IMR-90 (cell line): Measurements from ENCODE around the gene EXOC8. TPM values are rescaled to one million over a fixed set of nuclear protein-coding genes. Genes with fewer than 3 reads are reported as not detected.

ENCODE experiments used
- ATAC-seq: fragments of 200-7000 bp; cut with Tn5 transposase; 2 replicates; pipeline ENCODE4 v1.9.1; 2020; ENCODE audit warnings: low read depth, mild to moderate bottlenecking, moderate library complexity
- BruUV-seq: library from RNA; stranded (reverse); fragments of 400-500 nt; replicated peaks from 2 replicates; lab custom pipeline; 2021; lab: Mats Ljungman, UMichigan
- CTCF ChIA-PET: fragments of 300-600 bp; formaldehyde crosslinking; extraction: SDS; loops from one replicate; lab custom pipeline; 2021; ENCODE audit warnings: antibody characterized with exemption; lab: Yijun Ruan, JAX
- POLR2A ChIA-PET: fragments of 300-600 bp; sonication (Branson Sonifier 250); formaldehyde crosslinking; loops from one replicate; lab custom pipeline; 2022; ENCODE audit warnings: antibody characterized with exemption; ENCODE audit not compliant: unreplicated experiment; lab: Charles Lee
- DNase-seq: peaks from one replicate; pipeline ENCODE4 v3.0.0; 2013
- H2AFZ ChIP-seq: replicated peaks from 2 replicates; pipeline ENCODE3; 2013; ENCODE audit warnings: low read length, mild to moderate bottlenecking; ENCODE audit not compliant: poor library complexity
- H2AK5ac ChIP-seq: 2 replicates; pipeline ENCODE4 v1.6.1; 2013; ENCODE audit warnings: low read depth, low read length, inconsistent platforms
- H2AK9ac ChIP-seq: replicated peaks from 2 replicates; pipeline ENCODE3; 2013; ENCODE audit warnings: mild to moderate bottlenecking, low read depth, low read length, moderate library complexity; ENCODE audit not compliant: poor library complexity
- H2BK120ac ChIP-seq: 2 replicates; pipeline ENCODE4 v1.6.1; 2013; ENCODE audit warnings: low read depth, low read length, inconsistent platforms
- H2BK15ac ChIP-seq: 3 replicates; pipeline ENCODE4 v1.6.1; 2013; ENCODE audit warnings: low read depth, low read length, inconsistent platforms
- H2BK20ac ChIP-seq: 2 replicates; pipeline ENCODE4 v1.6.1; 2013; ENCODE audit warnings: low read depth, mild to moderate bottlenecking, inconsistent platforms, low read length, moderate library complexity
- H2BK5ac ChIP-seq: 2 replicates; pipeline ENCODE4 v1.6.1; 2013; ENCODE audit warnings: mild to moderate bottlenecking, low read depth, low read length, inconsistent platforms; ENCODE audit not compliant: poor library complexity, severe bottlenecking
- H3K14ac ChIP-seq: replicated peaks from 2 replicates; pipeline ENCODE4 v1.6.1; 2013; ENCODE audit warnings: low read depth, low read length, inconsistent platforms
- H3K18ac ChIP-seq: 2 replicates; pipeline ENCODE4 v1.6.1; 2013; ENCODE audit warnings: low read depth, low read length, control low read depth
- H3K23ac ChIP-seq: 2 replicates; pipeline ENCODE4 v1.6.1; 2013; ENCODE audit warnings: low read depth, low read length, inconsistent platforms
- H3K27ac ChIP-seq: 2 replicates; pipeline ENCODE4 v1.5.1; 2013; ENCODE audit warnings: mild to moderate bottlenecking, control low read depth, low read length; ENCODE audit not compliant: insufficient read depth
- H3K27me3 ChIP-seq: 2 replicates; pipeline ENCODE4 v1.6.1; 2013; ENCODE audit warnings: low read length; ENCODE audit not compliant: control insufficient read depth, insufficient read depth
- H3K36me3 ChIP-seq: 2 replicates; pipeline ENCODE4 v1.6.1; 2013; ENCODE audit warnings: low read length, mixed read lengths; ENCODE audit not compliant: control insufficient read depth, insufficient read depth
- H3K4ac ChIP-seq: 2 replicates; pipeline ENCODE4 v1.6.1; 2013; ENCODE audit warnings: low read depth, low read length, inconsistent platforms
- H3K4me1 ChIP-seq: 2 replicates; pipeline ENCODE4 v1.6.1; 2013; ENCODE audit warnings: low read length, mixed read lengths; ENCODE audit not compliant: control insufficient read depth, insufficient read depth
- H3K4me2 ChIP-seq: 2 replicates; pipeline ENCODE4 v1.6.1; 2013; ENCODE audit warnings: low read depth, mild to moderate bottlenecking, control low read depth, low read length, moderate library complexity
- H3K4me3 ChIP-seq: 2 replicates; pipeline ENCODE4 v1.5.1; 2013; ENCODE audit warnings: low read depth, mild to moderate bottlenecking, control low read depth, low read length, moderate library complexity; ENCODE audit not compliant: insufficient read depth
- H3K56ac ChIP-seq: 2 replicates; pipeline ENCODE4 v1.6.1; 2013; ENCODE audit warnings: low read length, inconsistent platforms; ENCODE audit not compliant: insufficient read depth; ENCODE audit errors: extremely low read depth
- H3K79me1 ChIP-seq, 2 experiments: 2 replicates each; pipeline ENCODE4 v1.6.1; 2013; ENCODE audit warnings: low read length in 2 of 2, inconsistent platforms in 1 of 2, low read depth in 1 of 2
- H3K9ac ChIP-seq: 2 replicates; pipeline ENCODE4 v1.6.1; 2013; ENCODE audit warnings: low read depth, low read length, control low read depth
- H3K9me1 ChIP-seq: 2 replicates; pipeline ENCODE4 v1.6.1; 2013; ENCODE audit warnings: low read length, inconsistent platforms; ENCODE audit not compliant: insufficient read depth
- H3K9me3 ChIP-seq: 2 replicates; pipeline ENCODE4 v1.6.1; 2013; ENCODE audit warnings: low read length; ENCODE audit not compliant: control insufficient read depth, insufficient read depth
- H4K20me1 ChIP-seq: 2 replicates; pipeline ENCODE4 v1.6.1; 2013; ENCODE audit warnings: low read length, inconsistent platforms; ENCODE audit not compliant: insufficient read depth
- H4K5ac ChIP-seq: 2 replicates; pipeline ENCODE4 v1.6.1; 2013; ENCODE audit warnings: mild to moderate bottlenecking, low read depth, low read length, control low read depth
- H4K8ac ChIP-seq, 2 experiments: 2 replicates each; pipeline ENCODE4 v1.6.1; 2013; ENCODE audit warnings: low read depth in 2 of 2, low read length in 2 of 2, control low read depth in 1 of 2, inconsistent platforms in 1 of 2
- H4K91ac ChIP-seq: 2 replicates; pipeline ENCODE4 v1.6.1; 2013; ENCODE audit warnings: low read depth, low read length, inconsistent platforms; ENCODE audit not compliant: insufficient read depth
- BHLHE40 ChIP-seq: fragments of 150-350 bp; IDR thresholded peaks from 2 replicates; pipeline ENCODE4 v1.6.1; 2016; ENCODE audit warnings: mild to moderate bottlenecking, low read depth, low read length
- CEBPB ChIP-seq: IDR thresholded peaks from 2 replicates; pipeline ENCODE4 v1.6.1; 2012; ENCODE audit warnings: low read depth, low read length, improper control_type of control experiment
- CTCF ChIP-seq: conservative IDR thresholded peaks from 2 replicates; pipeline ENCODE4 v1.5.1; 2012; ENCODE audit warnings: mild to moderate bottlenecking, low read depth, low read length, improper control_type of control experiment
- ELK1 ChIP-seq: fragments of 150-350 bp; IDR thresholded peaks from 2 replicates; pipeline ENCODE4 v1.6.1; 2016; ENCODE audit warnings: low read depth, mild to moderate bottlenecking, low read length, moderate library complexity, borderline replicate concordance
- FOS ChIP-seq: fragments of 150-350 bp; IDR thresholded peaks from 2 replicates; pipeline ENCODE4 v1.6.1; 2016; ENCODE audit warnings: low read depth, low read length
- MAZ ChIP-seq: IDR thresholded peaks from 2 replicates; pipeline ENCODE4 v1.6.1; 2012; ENCODE audit warnings: low read depth, mild to moderate bottlenecking, low read length, improper control_type of control experiment, moderate library complexity, borderline replicate concordance
- MXI1 ChIP-seq: IDR thresholded peaks from 2 replicates; pipeline ENCODE4 v1.6.1; 2012; ENCODE audit warnings: low read depth, mild to moderate bottlenecking, low read length, moderate library complexity, borderline replicate concordance
- POLR2A ChIP-seq: IDR thresholded peaks from 2 replicates; pipeline ENCODE4 v1.6.1; 2012; ENCODE audit warnings: mild to moderate bottlenecking, low read depth, low read length
- RAD21 ChIP-seq: IDR thresholded peaks from 2 replicates; pipeline ENCODE4 v1.6.1; 2012; ENCODE audit warnings: low read length, improper control_type of control experiment
- RCOR1 ChIP-seq: IDR thresholded peaks from 2 replicates; pipeline ENCODE4 v1.6.1; 2012; ENCODE audit warnings: mild to moderate bottlenecking, low read length, improper control_type of control experiment; ENCODE audit not compliant: insufficient replicate concordance
- RFX5 ChIP-seq: IDR thresholded peaks from 2 replicates; pipeline ENCODE4 v1.8.0; 2012; ENCODE audit warnings: low read depth, mild to moderate bottlenecking, low read length, moderate library complexity
- SMC3 ChIP-seq: fragments of 150-350 bp; IDR thresholded peaks from 2 replicates; pipeline ENCODE4 v1.6.1; 2016; ENCODE audit warnings: low read depth, mild to moderate bottlenecking, antibody characterized with exemption, low read length, moderate library complexity
- USF2 ChIP-seq: fragments of 150-350 bp; IDR thresholded peaks from 2 replicates; pipeline ENCODE4 v1.6.1; 2017; ENCODE audit warnings: mild to moderate bottlenecking, antibody characterized with exemption, low read length, low read depth
- dilution Hi-C: fragments of 300-500 bp; cut with HindIII; formaldehyde crosslinking; loops from one replicate; pipeline ENCODE4 v1.14.3; 2018; ENCODE audit warnings: low sequenced_read_pairs; ENCODE audit not compliant: unreplicated experiment
- in situ Hi-C: fragments of 300-500 bp; cut with MboI; formaldehyde crosslinking; loops from 3 replicates; pipeline ENCODE4 v1.14.3; 2019; ENCODE audit warnings: low sequenced_read_pairs, inconsistent platforms, mixed read lengths
- intact Hi-C: fragments of 100-400 bp; cut with micrococcal nuclease; formaldehyde crosslinking; loops from 2 replicates; pipeline ENCODE4 v1.10.0; 2022
- polyA plus RNA-seq, 3 experiments: library from polyadenylated mRNA; depleted of rRNA; stranded (reverse); fragments of >200 nt; gene quantifications; 2 replicates each; pipeline ENCODE4 v1.2.3, GENCODE V29; 2012; ENCODE audit warnings: low replicate concordance in 1 of 3
- total RNA-seq: library from RNA; depleted of rRNA; stranded (reverse); fragments of >200 nt; gene quantifications from 2 replicates; pipeline ENCODE4 v1.2.3, GENCODE V29; 2012

Gene EXOC8
- total and polyA plus RNA-seq, 2 of the 4 experiments (the other 2 are of a cell fraction) = 2.6 to 11.5 TPM

GRCh38 chr1:231386466-231386865, 48.8 kb upstream of the EXOC8 start:
- Histone ChIP-seq H3K36me3 (no peaks in the 10 kb centered on the region), H3K9me1 (peaks cover 18% of the 10 kb centered on the region), H3K4me2 (no peak overlapping the region), H3K14ac (no peak overlapping the region), H3K4ac (no peak overlapping the region), H3K27me3 (no peaks in the 10 kb centered on the region), H2AFZ (no peak overlapping the region), H3K56ac (no peak overlapping the region), H3K4me3 (no peak overlapping the region), H4K20me1 (peaks cover 60% of the 10 kb centered on the region), H2AK5ac (no peak overlapping the region), H4K8ac (no peak overlapping the region), H3K79me1 (peaks cover 26 to 86% of the 10 kb centered on the region in 2 experiments), H3K23ac (no peak overlapping the region), H3K4me1 (peaks cover 5% of the 10 kb centered on the region), H3K9me3 (no peaks in the 10 kb centered on the region), H4K5ac (no peak overlapping the region), H3K27ac (no peak overlapping the region), H2BK5ac (no peak overlapping the region), H2BK120ac (no peak overlapping the region), H3K18ac (no peak overlapping the region), H3K9ac (no peak overlapping the region), H2BK15ac (no peak overlapping the region), H2BK20ac (no peak overlapping the region), H2AK9ac (no peak overlapping the region), H4K91ac (no peak overlapping the region)
- BruUV-seq = no TSS peak
- ATAC-seq (no peak), DNase-seq (no peak)
- in situ Hi-C loops (no loop called here), intact Hi-C loops (no loop called here), dilution Hi-C loops (no loop called here)
- ChIA-PET CTCF (interaction anchor here (0.7 kb wide), 1 partner anchor 30 kb away, joined by 3 read pairs; no protein-coding TSS in a partner anchor), POLR2A (no interaction called here)
- no peak for TF ChIP-seq POLR2A
- no peak for TF ChIP-seq USF2
- no peak for TF ChIP-seq CEBPB
- TF ChIP-seq CTCF = no peak
- TF ChIP-seq BHLHE40 = no peak
- TF ChIP-seq ELK1 = no peak
- no peak for TF ChIP-seq RAD21
- TF ChIP-seq MAZ = no peak
- TF ChIP-seq RFX5 = no peak
- no peak for TF ChIP-seq FOS
- no peak for TF ChIP-seq RCOR1
- TF ChIP-seq SMC3 = no peak
- TF ChIP-seq MXI1 = no peak
